Transverse colon (tissue), 4 donors: ENCODE data around the gene BMP7.

ENCODE experiments used
- CTCF ChIP-seq, 5 experiments: fragments of 200-600 bp in 3 of 5; fragments of 450-650 bp in 2 of 5; sonication (generic) in 3 of 5; IDR thresholded peaks; 1 replicate in 2 of 5; 2 replicates in 3 of 5; pipeline ENCODE4 v1.5.1; 2016 to 2017; ENCODE audit warnings: antibody characterized with exemption in 5 of 5, inconsistent platforms in 3 of 5, mild to moderate bottlenecking in 2 of 5, moderate library complexity in 1 of 5
- EP300 ChIP-seq: sonication (generic); formaldehyde crosslinking; IDR thresholded peaks from one replicate; pipeline ENCODE4 v1.6.1; 2017; ENCODE audit warnings: antibody characterized with exemption, low read depth
- POLR2A ChIP-seq: fragments of 450-650 bp; IDR thresholded peaks from one replicate; pipeline ENCODE4 v1.6.1; 2016; ENCODE audit warnings: antibody characterized with exemption, mild to moderate bottlenecking, moderate library complexity
- POLR2AphosphoS5 ChIP-seq, 3 donors: sonication (generic); formaldehyde crosslinking; IDR thresholded peaks; one replicate each; pipeline ENCODE4 v1.6.1; 2016; ENCODE audit warnings: antibody characterized with exemption in 3 of 3

- TF ChIP-seq CTCF (IDR thresholded peaks at IDR 0.05) (no peak), POLR2A (no peak), POLR2AphosphoS5 (IDR thresholded peaks at IDR 0.05) (no peak), EP300 (no peak)
Observed at GRCh38 chr20:57141492-57141891, 124.9 kb downstream of the BMP7 start.
